HepG2 (cell line): ENCODE data around the gene CDX2. TPM values are rescaled to one million over a fixed set of nuclear protein-coding genes. Genes with fewer than 3 reads are reported as not detected.

Source experiments
- ATAC-seq: fragments of 200-7000 bp; cut with Tn5 transposase; 3 replicates; pipeline ENCODE4 v1.9.1; 2020; ENCODE audit warnings: mild to moderate bottlenecking, moderate library complexity
- BruUV-seq: library from RNA; stranded (reverse); fragments of 400-500 nt; replicated peaks from 2 replicates; lab custom pipeline; 2021; lab: Mats Ljungman, UMichigan
- CTCF ChIA-PET: fragments of 300-600 bp; formaldehyde crosslinking; extraction: SDS; loops from one replicate; lab custom pipeline; 2021; ENCODE audit warnings: low total read pairs, inconsistent platforms, low intra/inter-chr PET ratio; lab: Yijun Ruan, JAX
- POLR2A ChIA-PET: fragments of 350-600 bp; sonication (Branson Sonifier 250); formaldehyde crosslinking; loops from one replicate; lab custom pipeline; 2020; ENCODE audit warnings: antibody characterized with exemption, inconsistent platforms; lab: Yijun Ruan, JAX
- DNase-seq: peaks from one replicate; pipeline ENCODE4 v3.0.0-alpha.2; 2015; ENCODE audit warnings: low spot score
- FAIRE-seq: peaks from 3 replicates; lab custom pipeline; 2011; peaks lifted over from hg19 to GRCh38; lab: Jason Lieb, UNC
- H2AFZ ChIP-seq: one replicate; pipeline ENCODE4 v1.6.1; 2011; ENCODE audit warnings: low read length, inconsistent platforms
- H3K27ac ChIP-seq: fragments of 300-600 bp; 3 replicates; pipeline ENCODE4 v1.8.0; 2011; ENCODE audit warnings: mixed run types, mild to moderate bottlenecking, mixed read lengths, low read length, inconsistent platforms; ENCODE audit not compliant: insufficient read depth; ENCODE audit errors: extremely low read length
- H3K27me3 ChIP-seq, 2 experiments: fragments of 200-600 bp in 1 of 2; 2 replicates in 1 of 2; 3 replicates in 1 of 2; pipeline versions ENCODE4 v1.6.0 to v1.8.0; 2011; ENCODE audit warnings: low read length in 2 of 2, mild to moderate bottlenecking in 2 of 2, moderate library complexity in 2 of 2, inconsistent platforms in 1 of 2; ENCODE audit not compliant: insufficient read depth in 2 of 2, control insufficient read depth in 1 of 2
- H3K36me3 ChIP-seq, 2 experiments: fragments of 200-600 bp in 1 of 2; replicated peaks in 1 of 2; 2 replicates in 1 of 2; 3 replicates in 1 of 2; pipeline versions ENCODE4 v1.5.1 to v1.8.0; 2011; ENCODE audit warnings: low read length in 2 of 2, inconsistent platforms in 1 of 2; ENCODE audit not compliant: insufficient read depth in 2 of 2, control insufficient read depth in 1 of 2
- H3K4me1 ChIP-seq: 2 replicates; pipeline ENCODE4 v1.5.1; 2012; ENCODE audit warnings: low read length, inconsistent platforms; ENCODE audit not compliant: insufficient read depth
- H3K4me2 ChIP-seq: 2 replicates; pipeline ENCODE4 v1.6.0; 2011; ENCODE audit warnings: low read depth, low read length, inconsistent platforms
- H3K4me3 ChIP-seq, 3 experiments: fragments of 200-600 bp in 1 of 3; sonication (generic), shearing (Covaris generic) in 1 of 3; replicated peaks in 1 of 3; 2 replicates each; pipeline ENCODE4 v1.5.1; 2011 to 2016; ENCODE audit warnings: low read length in 3 of 3, inconsistent platforms in 2 of 3, low read depth in 2 of 3, mild to moderate bottlenecking in 2 of 3, control low read depth in 1 of 3, mixed read lengths in 1 of 3; ENCODE audit not compliant: insufficient read depth in 1 of 3
- H3K79me2 ChIP-seq: one replicate; pipeline ENCODE4 v1.6.1; 2011; ENCODE audit warnings: low read length, inconsistent platforms; ENCODE audit not compliant: insufficient read depth
- H3K9ac ChIP-seq: 2 replicates; pipeline ENCODE4 v1.6.0; 2011; ENCODE audit warnings: mild to moderate bottlenecking, low read depth, low read length, inconsistent platforms; ENCODE audit not compliant: insufficient read depth
- H3K9me3 ChIP-seq: 2 replicates; pipeline ENCODE4 v1.5.1; 2012; ENCODE audit warnings: mild to moderate bottlenecking, low read length
- H4K20me1 ChIP-seq: 2 replicates; pipeline ENCODE4 v1.6.0; 2011; ENCODE audit warnings: inconsistent platforms, mild to moderate bottlenecking, low read length, moderate library complexity; ENCODE audit not compliant: insufficient read depth
- CHD4 ChIP-seq: fragments of 200-600 bp; sonication (generic); IDR thresholded peaks from 2 replicates; pipeline ENCODE4 v1.7.0; 2017; ENCODE audit warnings: mild to moderate bottlenecking, low read length, borderline replicate concordance
- NR2F6 ChIP-seq, 2 experiments: IDR thresholded peaks; 2 replicates each; pipeline ENCODE4 v1.6.1; 2016; ENCODE audit warnings: antibody characterized with exemption in 1 of 2, mild to moderate bottlenecking in 1 of 2
- SALL1 ChIP-seq: sonication (generic); formaldehyde crosslinking; IDR thresholded peaks from 2 replicates; pipeline ENCODE4 v1.8.0; 2022; ENCODE audit warnings: mild to moderate bottlenecking, missing genetic modification reagents
- ZNF225 ChIP-seq: sonication (generic); formaldehyde crosslinking; IDR thresholded peaks from 2 replicates; pipeline ENCODE4 v1.4.0; 2020; ENCODE audit warnings: mild to moderate bottlenecking, missing genetic modification reagents
- ZNF446 ChIP-seq: sonication (generic); formaldehyde crosslinking; IDR thresholded peaks from 2 replicates; pipeline ENCODE4 v1.5.0; 2020; ENCODE audit warnings: mild to moderate bottlenecking, missing genetic modification reagents
- ZNF703 ChIP-seq: sonication (generic); formaldehyde crosslinking; IDR thresholded peaks from 2 replicates; pipeline ENCODE4 v1.5.1; 2020; ENCODE audit warnings: missing genetic modification reagents, mild to moderate bottlenecking, moderate library complexity, borderline replicate concordance
- ZNF790 ChIP-seq: sonication (generic); formaldehyde crosslinking; IDR thresholded peaks from 2 replicates; pipeline ENCODE4 v1.8.0; 2022; ENCODE audit warnings: missing genetic modification reagents, mild to moderate bottlenecking, borderline replicate concordance
- ZNF891 ChIP-seq: sonication (generic); formaldehyde crosslinking; IDR thresholded peaks from 2 replicates; pipeline ENCODE4 v1.5.0; 2020; ENCODE audit warnings: mild to moderate bottlenecking, missing genetic modification reagents
- WGBS: methylation state at CpG from one replicate; pipeline ENCODE4 v1.1.6; 2017; ENCODE audit warnings: low lambda C conversion rate; 5-methylcytosine and 5-hydroxymethylcytosine counted together
- in situ Hi-C: cut with HindIII; loops from 2 replicates; pipeline ENCODE4 v1.10.0; 2017; ENCODE audit warnings: low pct_unique_long_range_greater_than_20kb; ENCODE audit not compliant: extremely low pct_ligation_motif_present
- intact Hi-C: fragments of 100-400 bp; cut with micrococcal nuclease; formaldehyde crosslinking; loops from one replicate; pipeline ENCODE4 v1.10.0; 2022; ENCODE audit not compliant: unreplicated experiment
- polyA plus RNA-seq, 8 experiments: library from polyadenylated mRNA; depleted of rRNA in 3 of 8; stranded (reverse) in 7 of 8; unstranded in 1 of 8; fragments of >200 nt; fragmentation: Illumina TruSeq in 4 of 8; extraction: Trizol in 4 of 8; gene quantifications; 2 replicates each; pipeline versions ENCODE4 v1.2.1 to v1.2.3, GENCODE V29; 2011 to 2016; ENCODE audit warnings: low read depth in 4 of 8, missing spikeins in 1 of 8, mixed read lengths in 1 of 8; ENCODE audit not compliant: insufficient read depth in 1 of 8
- total RNA-seq, 5 experiments: library from RNA; depleted of rRNA; stranded (reverse); fragments of >200 nt; fragmentation: Illumina TruSeq; extraction: Trizol; gene quantifications; 2 replicates each; pipeline ENCODE4 v1.2.3, GENCODE V29; 2016; ENCODE audit warnings: low read depth in 1 of 5
- TF ChIP-seq, protein P1 (sequence below): sonication (generic); formaldehyde crosslinking; conservative IDR thresholded peaks from 2 replicates; pipeline ENCODE4 v1.4.0; 2020; ENCODE audit warnings: missing genetic modification reagents
- TF ChIP-seq, protein P2 (sequence below): sonication (generic); formaldehyde crosslinking; IDR thresholded peaks from 2 replicates; pipeline ENCODE4 v1.8.1; 2023; ENCODE audit warnings: mild to moderate bottlenecking, missing genetic modification reagents
- TF ChIP-seq, protein P3 (sequence below): sonication (generic); formaldehyde crosslinking; IDR thresholded peaks from 2 replicates; pipeline ENCODE4 v1.4.0; 2020; ENCODE audit warnings: missing genetic modification reagents
- TF ChIP-seq, protein P4 (sequence below): sonication (generic); formaldehyde crosslinking; IDR thresholded peaks from 2 replicates; pipeline ENCODE4 v1.4.0; 2020; ENCODE audit warnings: missing genetic modification reagents, borderline replicate concordance

The CDX2 gene
- total and polyA plus RNA-seq, 2 of the 13 experiments (the other 11 are each of a cell fraction or from before 2014, with no cell fraction given): 0.04 TPM; not detected in 1

DNA sequence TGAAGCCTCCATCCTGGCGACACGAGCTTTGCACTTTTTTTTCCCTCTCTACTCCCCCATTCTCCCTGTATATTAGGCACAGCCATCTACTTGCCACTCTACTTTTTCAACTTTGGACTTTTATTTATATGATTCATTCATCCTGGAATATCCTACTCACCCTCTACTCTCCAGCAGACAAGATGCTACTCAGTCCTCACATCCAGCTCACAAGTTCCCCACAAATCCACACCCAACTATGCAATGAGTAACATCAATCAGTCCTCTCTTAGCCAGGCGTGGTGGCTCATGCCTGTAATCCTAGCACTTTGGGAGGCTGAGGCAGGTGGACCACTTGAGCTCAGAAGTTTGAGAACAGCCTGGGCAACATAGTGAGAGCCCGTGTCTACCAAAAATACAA is 43.3 kb upstream of the CDX2 start:
- POLR2A ChIA-PET: no interaction called here
- in situ Hi-C loops: no loop called here
- Histone ChIP-seq H3K79me2 (no peaks in the 10 kb centered on the region), H3K27me3 (no peaks in the 10 kb centered on the region), H3K4me3 (no peak overlapping the region), H3K27ac (no peak overlapping the region), H3K4me1 (0 out of 2 replicates have a peak, but pooled peaks cover 10% of the 10 kb centered on the region), H3K4me2 (no peak overlapping the region), H3K9ac (no peak overlapping the region), H3K9me3 (no peaks in the 10 kb centered on the region), H2AFZ (no peak overlapping the region), H4K20me1 (no peaks in the 10 kb centered on the region), H3K36me3 (no peaks in the 10 kb centered on the region)
- no peak for ATAC-seq
- DNase-seq: no peak
- intact Hi-C loops: no loop called here
- CTCF ChIA-PET: no interaction called here
- no TSS peak for BruUV-seq
- TF ChIP-seq, protein P1, sequence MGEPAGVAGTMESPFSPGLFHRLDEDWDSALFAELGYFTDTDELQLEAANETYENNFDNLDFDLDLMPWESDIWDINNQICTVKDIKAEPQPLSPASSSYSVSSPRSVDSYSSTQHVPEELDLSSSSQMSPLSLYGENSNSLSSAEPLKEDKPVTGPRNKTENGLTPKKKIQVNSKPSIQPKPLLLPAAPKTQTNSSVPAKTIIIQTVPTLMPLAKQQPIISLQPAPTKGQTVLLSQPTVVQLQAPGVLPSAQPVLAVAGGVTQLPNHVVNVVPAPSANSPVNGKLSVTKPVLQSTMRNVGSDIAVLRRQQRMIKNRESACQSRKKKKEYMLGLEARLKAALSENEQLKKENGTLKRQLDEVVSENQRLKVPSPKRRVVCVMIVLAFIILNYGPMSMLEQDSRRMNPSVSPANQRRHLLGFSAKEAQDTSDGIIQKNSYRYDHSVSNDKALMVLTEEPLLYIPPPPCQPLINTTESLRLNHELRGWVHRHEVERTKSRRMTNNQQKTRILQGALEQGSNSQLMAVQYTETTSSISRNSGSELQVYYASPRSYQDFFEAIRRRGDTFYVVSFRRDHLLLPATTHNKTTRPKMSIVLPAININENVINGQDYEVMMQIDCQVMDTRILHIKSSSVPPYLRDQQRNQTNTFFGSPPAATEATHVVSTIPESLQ (CRISPR knock-in tag): no peak
- TF ChIP-seq, protein P2, sequence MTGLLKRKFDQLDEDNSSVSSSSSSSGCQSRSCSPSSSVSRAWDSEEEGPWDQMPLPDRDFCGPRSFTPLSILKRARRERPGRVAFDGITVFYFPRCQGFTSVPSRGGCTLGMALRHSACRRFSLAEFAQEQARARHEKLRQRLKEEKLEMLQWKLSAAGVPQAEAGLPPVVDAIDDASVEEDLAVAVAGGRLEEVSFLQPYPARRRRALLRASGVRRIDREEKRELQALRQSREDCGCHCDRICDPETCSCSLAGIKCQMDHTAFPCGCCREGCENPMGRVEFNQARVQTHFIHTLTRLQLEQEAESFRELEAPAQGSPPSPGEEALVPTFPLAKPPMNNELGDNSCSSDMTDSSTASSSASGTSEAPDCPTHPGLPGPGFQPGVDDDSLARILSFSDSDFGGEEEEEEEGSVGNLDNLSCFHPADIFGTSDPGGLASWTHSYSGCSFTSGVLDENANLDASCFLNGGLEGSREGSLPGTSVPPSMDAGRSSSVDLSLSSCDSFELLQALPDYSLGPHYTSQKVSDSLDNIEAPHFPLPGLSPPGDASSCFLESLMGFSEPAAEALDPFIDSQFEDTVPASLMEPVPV: no peak
- no peak for TF ChIP-seq ZNF790
- TF ChIP-seq ZNF703: no peak
- TF ChIP-seq, protein P3, sequence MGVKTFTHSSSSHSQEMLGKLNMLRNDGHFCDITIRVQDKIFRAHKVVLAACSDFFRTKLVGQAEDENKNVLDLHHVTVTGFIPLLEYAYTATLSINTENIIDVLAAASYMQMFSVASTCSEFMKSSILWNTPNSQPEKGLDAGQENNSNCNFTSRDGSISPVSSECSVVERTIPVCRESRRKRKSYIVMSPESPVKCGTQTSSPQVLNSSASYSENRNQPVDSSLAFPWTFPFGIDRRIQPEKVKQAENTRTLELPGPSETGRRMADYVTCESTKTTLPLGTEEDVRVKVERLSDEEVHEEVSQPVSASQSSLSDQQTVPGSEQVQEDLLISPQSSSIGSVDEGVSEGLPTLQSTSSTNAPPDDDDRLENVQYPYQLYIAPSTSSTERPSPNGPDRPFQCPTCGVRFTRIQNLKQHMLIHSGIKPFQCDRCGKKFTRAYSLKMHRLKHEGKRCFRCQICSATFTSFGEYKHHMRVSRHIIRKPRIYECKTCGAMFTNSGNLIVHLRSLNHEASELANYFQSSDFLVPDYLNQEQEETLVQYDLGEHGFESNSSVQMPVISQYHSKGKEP (CRISPR knock-in tag): no peak
- TF ChIP-seq CHD4: no peak
- TF ChIP-seq NR2F6 (IDR thresholded peaks at IDR 0.05): no peak
- TF ChIP-seq NR2F6 (CRISPR knock-in tag; IDR thresholded peaks at IDR 0.05): no peak
- TF ChIP-seq ZNF891 (CRISPR knock-in tag): no peak
- TF ChIP-seq SALL1 (CRISPR knock-in tag): no peak
- no peak for TF ChIP-seq ZNF225 (CRISPR knock-in tag)
- TF ChIP-seq, protein P4, sequence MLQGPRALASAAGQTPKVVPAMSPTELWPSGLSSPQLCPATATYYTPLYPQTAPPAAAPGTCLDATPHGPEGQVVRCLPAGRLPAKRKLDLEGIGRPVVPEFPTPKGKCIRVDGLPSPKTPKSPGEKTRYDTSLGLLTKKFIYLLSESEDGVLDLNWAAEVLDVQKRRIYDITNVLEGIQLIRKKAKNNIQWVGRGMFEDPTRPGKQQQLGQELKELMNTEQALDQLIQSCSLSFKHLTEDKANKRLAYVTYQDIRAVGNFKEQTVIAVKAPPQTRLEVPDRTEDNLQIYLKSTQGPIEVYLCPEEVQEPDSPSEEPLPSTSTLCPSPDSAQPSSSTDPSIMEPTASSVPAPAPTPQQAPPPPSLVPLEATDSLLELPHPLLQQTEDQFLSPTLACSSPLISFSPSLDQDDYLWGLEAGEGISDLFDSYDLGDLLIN (CRISPR knock-in tag): no peak
- TF ChIP-seq ZNF446 (CRISPR knock-in tag): no peak
- FAIRE-seq: no peak
- 12% methylated on average over 4 of the region's 4 CpGs for WGBS
